Effector memory CD8-positive, alpha-beta T cell (primary cell): ENCODE measurements around the gene MBD3L4.
"Not testable (repeated sequence)": the region's sequence is repeated elsewhere in the genome, so short reads cannot be mapped to it uniquely, and the experiment has no call there.

Source experiments
- ATAC-seq: fragments of 150-1000 bp; cut with Tn5 transposase; replicated peaks from 2 replicates; pipeline ENCODE4 v1.10.0; 2021; ENCODE audit warnings: mild to moderate bottlenecking, moderate library complexity
- DNase-seq, 3 experiments: peaks; one replicate each; pipeline ENCODE4 v3.0.0; 2021
- H3K27ac Mint-ChIP-seq, 2 donors: one replicate each; pipeline ENCODE4 v1.8.0; 2022; ENCODE audit warnings: mild to moderate bottlenecking in 2 of 2, mixed read lengths in 2 of 2, moderate library complexity in 2 of 2
- H3K27me3 Mint-ChIP-seq, 2 donors: one replicate each; pipeline ENCODE4 v1.8.0; 2022; ENCODE audit warnings: mixed read lengths in 2 of 2
- H3K36me3 Mint-ChIP-seq: one replicate; pipeline ENCODE4 v1.8.0; 2022; ENCODE audit warnings: mild to moderate bottlenecking, moderate library complexity, mixed read lengths; ENCODE audit not compliant: insufficient read depth
- H3K4me1 Mint-ChIP-seq, 2 donors: one replicate each; pipeline ENCODE4 v1.8.0; 2022; ENCODE audit warnings: low read depth in 2 of 2, mixed read lengths in 2 of 2
- H3K4me3 Mint-ChIP-seq, 2 donors: one replicate each; pipeline ENCODE4 v1.8.0; 2022; ENCODE audit warnings: mild to moderate bottlenecking in 2 of 2, mixed read lengths in 2 of 2, moderate library complexity in 2 of 2
- H3K9me3 Mint-ChIP-seq, 2 donors: one replicate each; pipeline ENCODE4 v1.8.0; 2022; ENCODE audit warnings: mixed read lengths in 2 of 2
- total RNA-seq, 9 experiments: gene quantifications; one replicate each; lab custom pipeline; 2026; lab: John Stamatoyannopoulos, UW

The MBD3L4 gene
- 0 reads per million in 9 experiments for total RNA-seq

DNA sequence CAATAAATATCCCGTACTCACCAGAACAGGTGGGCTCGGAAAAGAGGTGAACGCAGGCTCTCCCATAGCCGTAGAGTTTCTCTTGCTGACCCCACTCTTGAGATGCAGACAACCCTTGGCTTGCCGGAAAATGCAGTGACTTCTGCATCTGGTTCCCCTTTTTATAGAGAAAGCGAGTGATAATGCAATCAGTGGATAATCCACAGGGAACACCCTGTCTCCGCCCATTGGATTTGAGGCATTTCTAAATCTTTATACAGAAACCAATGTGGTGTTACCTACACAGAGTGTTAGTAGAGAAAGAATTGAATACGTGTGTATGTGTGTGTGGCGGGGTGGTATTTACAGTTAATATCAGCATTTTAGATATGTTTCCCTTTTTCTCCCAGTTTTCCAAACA, at the start of gene MBD3L4:
TSS of gene MBD3L4 (minus strand) at position 101 of the 400 bp plus-strand sequence. CDS start at position 66, 35 bp downstream.
- not testable (repeated sequence) for H3K27me3 Mint-ChIP-seq, H3K36me3 Mint-ChIP-seq, H3K27ac Mint-ChIP-seq, H3K4me3 Mint-ChIP-seq, H3K9me3 Mint-ChIP-seq, ATAC-seq, DNase-seq, H3K4me1 Mint-ChIP-seq

DNA sequence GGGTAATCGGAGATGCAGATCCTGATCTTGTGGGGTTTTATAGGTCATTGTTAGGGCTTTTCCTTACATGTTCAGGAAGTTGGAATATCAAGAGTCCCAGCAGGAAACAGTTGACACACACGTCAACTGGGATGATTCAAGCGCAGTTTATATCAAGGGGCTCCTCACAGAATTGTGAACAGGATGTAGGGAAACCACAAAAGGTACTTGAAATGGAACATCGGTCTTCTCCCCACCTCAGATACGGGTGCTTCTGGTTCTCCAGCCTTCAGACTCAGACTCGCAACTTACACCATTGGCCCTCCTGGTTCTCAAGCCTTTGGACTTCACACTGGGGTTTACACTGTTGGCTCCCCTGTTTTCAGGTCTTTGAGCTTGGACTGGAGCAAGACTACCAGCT, 49.0 kb upstream of the MBD3L4 start:
- peaks cover 5% of the 10 kb centered on the region for H3K36me3 Mint-ChIP-seq
- ATAC-seq: no peak
- no peak overlapping the region for H3K4me3 Mint-ChIP-seq
- H3K9me3 Mint-ChIP-seq: peaks cover 7 to 12% of the 10 kb centered on the region in 2 donors
- peaks cover 0 to 3% of the 10 kb centered on the region in 2 donors for H3K4me1 Mint-ChIP-seq
- DNase-seq: no peak
- no peak overlapping the region for H3K27ac Mint-ChIP-seq
- H3K27me3 Mint-ChIP-seq: no peaks in the 10 kb centered on the region

DNA sequence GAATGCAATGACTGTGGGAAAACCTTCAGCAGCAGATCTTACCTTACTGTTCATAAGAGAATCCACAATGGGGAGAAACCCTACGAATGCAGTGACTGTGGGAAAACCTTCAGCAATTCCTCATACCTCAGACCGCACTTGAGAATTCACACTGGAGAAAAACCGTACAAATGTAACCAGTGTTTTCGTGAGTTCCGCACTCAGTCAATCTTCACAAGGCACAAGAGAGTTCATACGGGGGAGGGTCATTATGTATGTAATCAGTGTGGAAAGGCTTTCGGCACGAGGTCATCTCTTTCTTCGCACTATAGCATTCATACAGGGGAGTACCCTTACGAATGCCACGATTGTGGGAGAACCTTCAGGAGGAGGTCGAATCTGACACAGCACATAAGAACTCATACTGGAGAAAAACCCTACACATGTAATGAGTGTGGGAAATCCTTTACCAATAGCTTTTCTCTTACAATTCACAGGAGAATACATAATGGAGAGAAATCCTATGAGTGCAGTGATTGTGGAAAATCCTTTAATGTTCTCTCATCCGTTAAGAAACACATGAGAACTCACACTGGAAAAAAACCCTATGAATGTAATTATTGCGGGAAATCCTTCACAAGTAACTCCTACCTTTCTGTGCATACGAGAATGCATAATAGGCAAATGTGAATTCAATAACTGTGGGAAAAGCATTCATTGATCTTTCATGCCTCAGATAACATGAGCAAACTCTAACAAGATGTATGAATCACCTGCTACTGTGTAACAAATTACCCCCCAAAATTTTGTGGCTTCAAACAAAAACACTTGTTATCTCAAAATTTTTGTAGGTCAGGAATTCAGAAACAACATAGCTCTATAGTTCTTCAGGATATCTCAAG, 43.3 kb upstream of the MBD3L4 start:
- Mint-ChIP-seq H3K4me1 (no peaks in the 10 kb centered on the region), H3K36me3 (peaks cover 60% of the 10 kb centered on the region), H3K27me3 (no peaks in the 10 kb centered on the region), H3K27ac (peak overlapping the region in 1 of 2 donors; percentile 52), H3K4me3 (no peak overlapping the region), H3K9me3 (peaks cover 8 to 16% of the 10 kb centered on the region in 2 donors)
- ATAC-seq (no peak), DNase-seq (no peak)

DNA sequence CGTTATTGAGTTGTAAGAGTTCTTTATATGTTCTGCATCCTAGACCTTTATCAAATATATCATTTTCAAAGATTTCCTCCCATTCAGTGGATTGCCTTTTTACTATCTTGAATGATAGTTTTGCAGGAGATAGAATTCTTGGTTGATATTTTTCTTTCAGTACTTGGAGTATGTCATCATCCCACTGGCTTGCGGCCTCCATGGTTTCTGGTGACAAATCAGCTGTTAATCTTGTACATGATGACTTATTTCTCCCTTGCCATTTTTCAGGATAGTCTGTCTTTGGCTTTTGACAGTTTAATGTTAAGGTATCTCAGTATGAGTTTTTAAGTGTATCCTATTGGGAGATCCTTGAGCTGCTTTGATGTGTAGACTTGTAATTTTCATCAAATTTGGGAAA, 38.0 kb upstream of the MBD3L4 start:
- Mint-ChIP-seq H3K36me3 (peaks cover 98% of the 10 kb centered on the region), H3K9me3 (peaks cover 6 to 15% of the 10 kb centered on the region in 2 donors), H3K27ac (no peak overlapping the region), H3K4me1 (peaks cover 2 to 4% of the 10 kb centered on the region in 2 donors), H3K27me3 (no peaks in the 10 kb centered on the region), H3K4me3 (no peak overlapping the region)
- no peak for DNase-seq
- no peak for ATAC-seq

DNA sequence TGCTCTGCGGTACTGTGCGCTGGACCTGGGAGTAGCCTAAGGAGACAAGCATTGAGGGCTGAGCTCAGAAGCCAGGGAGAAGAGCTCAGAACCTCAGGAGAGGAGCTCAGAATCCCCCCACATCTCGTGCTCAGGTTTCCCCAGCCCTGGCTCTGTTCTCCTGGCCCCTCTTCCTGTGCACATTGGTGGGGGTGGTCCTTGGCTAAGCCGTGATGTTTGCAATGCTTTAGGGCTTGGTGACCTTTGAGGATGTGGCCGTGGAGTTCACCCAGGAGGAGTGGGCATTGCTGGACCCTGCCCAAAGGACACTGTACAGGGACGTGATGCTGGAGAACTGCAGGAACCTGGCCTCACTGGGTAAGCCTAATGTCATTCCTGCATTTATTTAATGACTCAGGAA, 36.2 kb upstream of the MBD3L4 start:
- H3K4me1 Mint-ChIP-seq: peaks cover 5 to 7% of the 10 kb centered on the region in 2 donors
- no peak overlapping the region for H3K27ac Mint-ChIP-seq
- H3K27me3 Mint-ChIP-seq: no peaks in the 10 kb centered on the region
- H3K9me3 Mint-ChIP-seq: peaks cover 6 to 15% of the 10 kb centered on the region in 2 donors
- DNase-seq: no peak
- no peak overlapping the region for H3K4me3 Mint-ChIP-seq
- H3K36me3 Mint-ChIP-seq: peaks cover 98% of the 10 kb centered on the region
- ATAC-seq: no peak

DNA sequence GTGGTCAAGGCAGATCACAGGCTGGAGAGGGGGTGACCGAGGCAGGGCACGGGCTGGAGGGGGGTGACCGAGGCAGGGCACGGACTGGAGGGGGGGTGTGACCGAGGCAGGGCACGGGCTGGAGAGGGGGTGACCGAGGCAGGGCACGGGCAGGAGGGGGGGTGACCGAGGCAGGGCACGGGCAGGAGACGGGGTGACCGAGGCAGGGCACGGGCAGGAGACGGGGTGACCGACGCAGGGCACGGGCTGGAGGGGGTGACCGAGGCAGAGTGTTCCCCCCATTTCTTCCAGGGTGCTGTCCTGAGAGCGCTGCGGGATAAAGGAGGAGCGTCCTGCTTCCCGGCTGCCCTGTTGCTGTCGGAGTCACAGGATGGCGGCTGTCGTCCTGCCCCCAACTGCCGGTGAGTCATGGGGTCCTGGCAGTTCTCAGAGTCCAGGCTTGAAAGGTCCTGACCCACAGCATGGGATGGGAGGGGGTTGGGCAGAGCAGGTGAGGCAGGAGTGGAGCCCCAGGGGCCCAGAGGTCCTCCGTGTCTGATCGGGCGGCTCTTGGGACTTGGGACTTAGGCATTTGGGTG, 34.8 kb upstream of the MBD3L4 start:
- DNase-seq: no peak
- peaks cover 5 to 7% of the 10 kb centered on the region in 2 donors for H3K4me1 Mint-ChIP-seq
- H3K27ac Mint-ChIP-seq: no peak overlapping the region
- no peaks in the 10 kb centered on the region for H3K27me3 Mint-ChIP-seq
- peaks cover 96% of the 10 kb centered on the region for H3K36me3 Mint-ChIP-seq
- peaks cover 6 to 14% of the 10 kb centered on the region in 2 donors for H3K9me3 Mint-ChIP-seq
- no peak for ATAC-seq
- H3K4me3 Mint-ChIP-seq: no peak overlapping the region

DNA sequence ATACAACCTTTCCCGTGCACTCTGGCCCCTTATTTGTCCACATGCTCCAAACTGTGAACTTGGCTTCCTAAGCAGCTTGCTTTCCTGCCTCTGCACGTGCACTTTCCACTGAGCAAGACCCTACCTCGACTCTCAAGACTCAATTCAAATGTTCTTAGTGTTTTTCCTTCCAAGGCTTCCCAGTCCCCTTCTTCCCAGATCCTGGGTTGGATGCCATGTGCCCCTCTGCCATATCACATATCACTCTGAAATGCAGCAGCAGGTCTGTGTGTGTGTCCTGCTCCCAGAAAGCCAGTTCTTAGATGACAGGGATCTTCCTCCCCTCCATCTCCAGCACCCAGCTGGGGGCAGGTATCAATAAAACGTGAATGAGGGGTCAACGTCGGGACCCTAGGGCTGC, 32.6 kb upstream of the MBD3L4 start:
- Mint-ChIP-seq H3K36me3 (peaks cover 83% of the 10 kb centered on the region), H3K4me3 (peak overlapping the region in 1 of 2 donors; percentile 3), H3K4me1 (peaks cover 11 to 17% of the 10 kb centered on the region in 2 donors), H3K9me3 (peaks cover 0 to 2% of the 10 kb centered on the region in 2 donors), H3K27me3 (no peaks in the 10 kb centered on the region), H3K27ac (no peak overlapping the region)
- DNase-seq: no peak
- ATAC-seq: no peak

DNA sequence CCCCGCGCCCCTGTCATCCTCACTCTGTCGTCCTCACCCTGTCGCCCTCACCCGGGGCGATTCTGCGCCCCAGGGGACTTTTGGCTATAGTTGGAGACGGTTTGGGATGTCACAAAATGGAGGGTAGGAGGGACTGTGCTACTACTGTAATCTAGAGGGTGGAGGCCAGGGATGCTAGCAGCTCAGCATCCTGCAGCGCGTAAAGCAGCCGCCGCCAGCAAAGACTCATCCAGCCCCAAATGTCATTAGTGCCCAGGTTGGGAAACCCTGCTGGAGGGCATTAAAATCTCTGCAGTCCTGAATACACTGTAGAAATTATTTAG, 29.9 kb upstream of the MBD3L4 start:
- Mint-ChIP-seq H3K4me1 (peaks cover 11 to 17% of the 10 kb centered on the region in 2 donors), H3K27ac (peak overlapping the region; percentile 96 to 97), H3K9me3 (no peaks in the 10 kb centered on the region), H3K36me3 (peaks cover 56% of the 10 kb centered on the region), H3K27me3 (no peaks in the 10 kb centered on the region), H3K4me3 (peak overlapping the region; percentile 97 to 98)
- DNase-seq (peak in 1 of 3 experiments; percentile 13), ATAC-seq (peak; percentile 19)

DNA sequence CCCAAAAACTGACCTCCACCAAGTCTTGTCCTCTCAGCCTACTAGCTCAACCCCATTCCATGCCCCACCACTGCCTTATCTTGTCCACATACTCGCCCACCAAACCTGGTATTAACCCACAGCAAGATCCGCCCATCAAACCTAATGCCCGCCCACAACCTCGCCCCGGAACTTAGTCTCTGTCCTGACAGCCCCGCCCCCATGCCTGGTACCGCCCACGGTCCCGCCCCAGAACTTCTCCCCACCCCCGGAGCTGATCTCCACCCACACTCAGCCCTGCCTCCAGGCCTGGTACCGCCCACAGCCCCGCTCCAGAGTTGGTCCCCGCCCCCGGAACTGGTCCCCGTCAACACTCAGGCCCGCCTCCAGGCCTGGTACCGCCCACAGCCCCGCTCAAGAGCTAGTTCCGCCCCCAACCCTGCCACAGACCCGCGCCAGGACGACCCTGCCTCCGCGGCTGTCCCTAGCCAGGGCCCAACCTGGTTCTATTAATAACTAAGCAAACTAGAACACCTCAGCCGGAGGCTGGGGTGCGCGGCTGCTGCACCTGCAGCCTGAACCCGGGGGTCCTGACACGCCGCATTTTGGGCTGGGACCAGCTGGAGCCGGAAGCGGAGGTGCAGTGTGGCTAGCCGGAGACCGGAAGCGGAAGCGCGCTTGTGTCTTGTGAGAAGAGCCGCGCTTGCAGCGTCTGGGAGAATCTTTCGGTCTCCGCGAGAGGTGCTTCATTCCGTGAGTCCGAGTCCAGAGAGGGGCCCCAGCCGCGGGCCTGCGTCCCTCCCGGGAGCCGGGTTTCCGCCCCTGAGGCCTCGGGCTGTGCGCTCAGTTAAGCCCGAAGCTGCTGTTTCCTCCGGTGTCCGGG, 29.3 kb upstream of the MBD3L4 start, which contains the start of gene ZNF557:
TSS of gene ZNF557 (plus strand) at position 662 of the 862 bp plus-strand sequence. CDS start 5,372 bp downstream, outside the sequence.
- Mint-ChIP-seq H3K9me3 (no peaks in the 10 kb centered on the region), H3K27me3 (no peaks in the 10 kb centered on the region), H3K4me3 (peak within 1 kb of the TSS; percentile 97 to 98), H3K4me1 (peaks cover 9 to 13% of the 10 kb centered on the region in 2 donors), H3K27ac (peak within 1 kb of the TSS; percentile 96 to 97), H3K36me3 (peaks cover 53% of the 10 kb centered on the region)
- ATAC-seq: peak; percentile 94
- peak; percentile 99 to 100 (median 99) for DNase-seq

DNA sequence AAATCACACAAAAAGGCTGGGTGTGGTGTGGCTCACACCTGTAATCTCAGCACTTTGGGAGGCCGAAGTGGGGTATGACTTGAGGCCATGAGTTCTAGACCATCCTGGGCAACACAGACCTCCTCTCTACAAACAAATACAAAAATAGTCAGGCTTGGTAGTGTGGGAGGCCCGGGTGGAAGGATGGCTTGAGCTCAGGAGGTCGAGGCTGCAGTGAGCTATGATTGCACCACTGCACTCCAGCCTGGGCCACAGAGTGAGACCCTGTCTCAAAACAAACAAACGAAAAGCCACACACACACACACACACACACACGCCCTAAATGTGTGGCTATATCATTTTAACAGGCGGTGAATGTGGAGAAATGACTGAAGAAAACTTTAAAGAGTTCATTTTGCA, 28.6 kb upstream of the MBD3L4 start:
- Mint-ChIP-seq H3K9me3 (no peaks in the 10 kb centered on the region), H3K27me3 (no peaks in the 10 kb centered on the region), H3K4me3 (peak overlapping the region; percentile 97 to 98), H3K27ac (peak overlapping the region; percentile 96 to 97), H3K36me3 (peaks cover 46% of the 10 kb centered on the region), H3K4me1 (peaks cover 9 to 13% of the 10 kb centered on the region in 2 donors)
- ATAC-seq (no peak), DNase-seq (no peak)

DNA sequence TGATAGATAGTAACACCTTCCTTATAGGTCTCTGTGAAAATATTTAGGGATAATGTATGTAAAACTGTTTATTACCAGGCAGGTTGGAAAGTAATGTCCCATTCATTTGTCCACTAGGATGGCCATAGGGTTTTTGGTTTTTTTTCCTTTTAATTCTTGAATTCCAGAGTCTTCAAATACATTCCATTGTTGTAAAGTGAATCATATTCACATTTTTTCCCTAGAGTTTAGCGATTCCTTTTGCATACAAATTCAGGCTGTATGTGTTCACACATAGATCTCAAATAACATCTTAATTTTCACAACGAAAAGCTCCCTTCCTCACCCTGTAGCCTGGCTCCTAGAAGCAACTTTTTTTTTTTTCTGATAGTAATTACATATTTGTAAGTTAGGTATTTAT, 27.7 kb upstream of the MBD3L4 start:
- no peak overlapping the region for H3K4me3 Mint-ChIP-seq
- DNase-seq (no peak), ATAC-seq (no peak)
- peaks cover 9 to 12% of the 10 kb centered on the region in 2 donors for H3K4me1 Mint-ChIP-seq
- H3K9me3 Mint-ChIP-seq: no peaks in the 10 kb centered on the region
- H3K27me3 Mint-ChIP-seq: no peaks in the 10 kb centered on the region
- H3K36me3 Mint-ChIP-seq: peaks cover 37% of the 10 kb centered on the region
- H3K27ac Mint-ChIP-seq: no peak overlapping the region

DNA sequence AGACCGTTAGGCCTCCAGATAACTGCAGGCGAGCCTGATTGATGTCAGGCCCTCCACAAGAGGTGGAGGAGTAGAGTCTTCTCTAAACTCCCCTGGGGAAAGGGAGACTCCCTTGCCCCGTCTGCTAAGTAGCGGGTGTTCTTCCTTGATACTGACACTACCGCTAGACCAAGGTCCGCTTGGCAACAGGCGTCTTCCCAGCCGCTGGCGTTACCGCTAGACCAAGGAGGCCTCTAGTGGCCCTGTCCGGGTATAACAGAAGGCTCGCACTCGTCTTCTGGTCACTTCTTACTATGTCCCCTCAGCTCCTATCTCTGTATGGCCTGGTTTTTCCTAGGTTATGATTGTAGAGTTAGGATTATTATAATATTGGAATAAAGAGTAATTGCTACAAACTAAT, 27.1 kb upstream of the MBD3L4 start:
- DNase-seq, H3K9me3 Mint-ChIP-seq, H3K27me3 Mint-ChIP-seq, ATAC-seq, H3K27ac Mint-ChIP-seq, H3K4me3 Mint-ChIP-seq, H3K4me1 Mint-ChIP-seq: not testable (repeated sequence)
- peaks cover 31% of the 10 kb centered on the region for H3K36me3 Mint-ChIP-seq

DNA sequence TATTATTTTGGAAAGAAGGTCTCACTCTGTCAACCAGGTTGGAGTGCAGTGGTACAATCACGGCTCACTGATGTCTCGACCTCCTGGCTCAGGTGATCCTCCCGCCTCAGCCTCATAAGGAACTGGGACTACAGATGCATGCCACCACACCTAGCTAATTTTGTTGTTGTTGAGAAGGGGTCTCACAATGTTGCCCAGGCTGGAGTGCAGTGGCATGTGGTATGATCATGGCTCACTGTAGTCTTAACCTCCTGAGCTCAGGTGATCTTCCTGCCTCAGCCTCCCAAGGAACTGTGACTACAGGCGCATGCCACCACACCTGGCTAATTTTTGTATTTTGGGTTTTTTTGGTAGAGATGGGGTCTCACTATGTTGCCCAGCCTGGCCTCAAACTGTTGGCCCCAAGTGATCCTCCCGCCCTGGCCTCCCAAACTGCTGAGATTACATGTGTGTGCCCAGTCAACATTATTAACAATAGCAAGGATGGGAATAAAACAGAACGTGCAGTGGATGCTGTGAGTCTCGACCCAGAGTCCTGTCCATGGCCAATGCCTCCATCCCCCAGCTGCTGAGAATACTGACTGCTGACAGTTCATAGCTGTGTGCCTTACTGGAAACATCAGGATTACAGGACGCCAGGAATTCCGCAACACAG, 23.9 kb upstream of the MBD3L4 start:
- ATAC-seq: peak; percentile 12
- Mint-ChIP-seq H3K4me1 (peaks cover 2 to 3% of the 10 kb centered on the region in 2 donors), H3K4me3 (no peak overlapping the region), H3K27me3 (no peaks in the 10 kb centered on the region), H3K36me3 (peaks cover under 1% of the 10 kb centered on the region), H3K9me3 (no peaks in the 10 kb centered on the region), H3K27ac (peak overlapping the region in 1 of 2 donors; percentile 65)
- DNase-seq: no peak
